ENCODE data around the gene ASXL3. TPM values are rescaled to one million over a fixed set of nuclear protein-coding genes. Genes with fewer than 3 reads are reported as not detected.

Gene ASXL3
- total RNA-seq, 2 donors from 2014 or later, result 0.71 to 1.1 TPM

DNA sequence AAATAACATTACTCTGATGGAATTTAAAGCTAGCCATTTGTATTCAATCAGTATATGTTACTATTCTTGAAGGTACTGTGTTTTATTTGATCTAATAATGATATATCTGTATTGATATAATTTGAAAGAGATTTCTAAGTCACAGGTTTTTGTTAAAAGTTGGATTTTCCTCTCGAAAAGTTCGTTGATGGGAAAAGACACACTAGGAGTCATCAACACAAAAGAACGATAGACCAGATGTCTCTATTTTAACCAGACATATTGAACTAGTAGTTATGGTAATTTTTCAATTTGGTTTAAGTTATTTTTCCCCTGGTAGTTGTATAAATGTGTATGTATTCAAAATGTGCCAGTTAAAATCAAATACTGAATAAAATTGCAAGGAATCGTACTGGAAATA, 2.5 kb downstream of the ASXL3 start:
- Histone ChIP-seq H3K27me3 (ENCODE audit: control insufficient read depth, insufficient read depth, low read length, poor library complexity, severe bottlenecking) (peaks cover 61% of the 10 kb centered on the region), H3K27ac (ENCODE audit: low read depth, low read length) (no peak overlapping the region), H3K9me3 (ENCODE audit: control insufficient read depth, low read length) (no peaks in the 10 kb centered on the region), H3K9ac (ENCODE audit: extremely low read depth, low read length, poor library complexity, severe bottlenecking) (no peak overlapping the region), H3K4me3 (ENCODE audit: low read length) (no peak overlapping the region), H3K4me1 (ENCODE audit: control insufficient read depth, insufficient read depth, low read length) (no peaks in the 10 kb centered on the region), H3K36me3 (ENCODE audit: control insufficient read depth, insufficient read depth, low read length) (no peaks in the 10 kb centered on the region)
- no peaks in the 10 kb centered on the region for H3K36me3 Mint-ChIP-seq (ENCODE audit: low read depth)
- H3K4me1 Mint-ChIP-seq, result peaks cover 12% of the 10 kb centered on the region
- WGBS, 2 experiments (ENCODE audit: insufficient coverage in 1 of 2, insufficient read length in 1 of 2), result 96 to 99% methylated on average over 3 to 4 of the region's 4 CpGs
- H3K27me3 Mint-ChIP-seq (ENCODE audit: insufficient read depth), result peaks cover 49% of the 10 kb centered on the region
- H3K9me3 Mint-ChIP-seq, result no peaks in the 10 kb centered on the region
- TF ChIP-seq, protein P1, sequence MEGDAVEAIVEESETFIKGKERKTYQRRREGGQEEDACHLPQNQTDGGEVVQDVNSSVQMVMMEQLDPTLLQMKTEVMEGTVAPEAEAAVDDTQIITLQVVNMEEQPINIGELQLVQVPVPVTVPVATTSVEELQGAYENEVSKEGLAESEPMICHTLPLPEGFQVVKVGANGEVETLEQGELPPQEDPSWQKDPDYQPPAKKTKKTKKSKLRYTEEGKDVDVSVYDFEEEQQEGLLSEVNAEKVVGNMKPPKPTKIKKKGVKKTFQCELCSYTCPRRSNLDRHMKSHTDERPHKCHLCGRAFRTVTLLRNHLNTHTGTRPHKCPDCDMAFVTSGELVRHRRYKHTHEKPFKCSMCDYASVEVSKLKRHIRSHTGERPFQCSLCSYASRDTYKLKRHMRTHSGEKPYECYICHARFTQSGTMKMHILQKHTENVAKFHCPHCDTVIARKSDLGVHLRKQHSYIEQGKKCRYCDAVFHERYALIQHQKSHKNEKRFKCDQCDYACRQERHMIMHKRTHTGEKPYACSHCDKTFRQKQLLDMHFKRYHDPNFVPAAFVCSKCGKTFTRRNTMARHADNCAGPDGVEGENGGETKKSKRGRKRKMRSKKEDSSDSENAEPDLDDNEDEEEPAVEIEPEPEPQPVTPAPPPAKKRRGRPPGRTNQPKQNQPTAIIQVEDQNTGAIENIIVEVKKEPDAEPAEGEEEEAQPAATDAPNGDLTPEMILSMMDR (conservative IDR thresholded peaks at IDR 0.05), result no peak
- DNase-seq, result no peak
- H3K27ac Mint-ChIP-seq, result no peak overlapping the region
- no peak overlapping the region for H3K4me3 Mint-ChIP-seq

- Histone ChIP-seq H3K4me3 (ENCODE audit: low read length) (no peak overlapping the region), H3K4me1 (ENCODE audit: control insufficient read depth, insufficient read depth, low read length) (no peaks in the 10 kb centered on the region), H3K9me3 (ENCODE audit: control insufficient read depth, low read length) (no peaks in the 10 kb centered on the region), H3K36me3 (ENCODE audit: control insufficient read depth, insufficient read depth, low read length) (no peaks in the 10 kb centered on the region), H3K27me3 (ENCODE audit: control insufficient read depth, insufficient read depth, low read length, poor library complexity, severe bottlenecking) (peaks cover 48% of the 10 kb centered on the region), H3K9ac (ENCODE audit: extremely low read depth, low read length, poor library complexity, severe bottlenecking) (no peak overlapping the region), H3K27ac (ENCODE audit: low read depth, low read length) (peak overlapping the region; percentile 76)
- no peaks in the 10 kb centered on the region for H3K9me3 Mint-ChIP-seq
- peaks cover 12% of the 10 kb centered on the region for H3K4me1 Mint-ChIP-seq
- WGBS, 2 experiments (ENCODE audit: insufficient coverage in 1 of 2, insufficient read length in 1 of 2), result 58% methylated on average over 2 of the region's 2 CpGs; no CpG with 5 or more reads in 1 of the 2 experiments
- TF ChIP-seq, protein P1 (conservative IDR thresholded peaks at IDR 0.05), result no peak
- DNase-seq, result no peak
- H3K27ac Mint-ChIP-seq, result no peak overlapping the region
- H3K36me3 Mint-ChIP-seq (ENCODE audit: low read depth), result no peaks in the 10 kb centered on the region
- no peak overlapping the region for H3K4me3 Mint-ChIP-seq
- H3K27me3 Mint-ChIP-seq (ENCODE audit: insufficient read depth), result peaks cover 38% of the 10 kb centered on the region
These were observed 3.8 kb downstream of the ASXL3 start for GRCh38 chr18:33581856-33582255.

DNA sequence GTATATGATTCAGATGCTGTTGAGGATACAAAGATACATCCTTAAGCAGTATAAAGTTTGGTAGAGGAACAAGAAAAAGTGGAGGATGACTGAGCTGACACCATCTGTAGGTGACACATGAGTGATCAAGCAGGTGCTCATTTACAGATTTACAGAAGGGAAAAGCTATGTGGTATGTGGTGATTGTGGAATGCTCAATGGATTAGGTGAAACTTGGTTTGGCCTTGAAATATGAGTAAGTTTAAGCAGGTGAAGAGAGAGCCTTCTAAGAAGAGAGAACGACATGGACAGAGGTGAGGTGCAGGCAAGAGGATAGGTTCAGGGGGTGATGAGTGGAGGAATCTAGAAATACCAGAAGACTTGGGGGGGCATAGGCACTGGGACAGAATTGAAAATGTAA, 5.9 kb downstream of the ASXL3 start:
- Mint-ChIP-seq H3K27me3 (ENCODE audit: insufficient read depth) (peaks cover 24% of the 10 kb centered on the region), H3K4me3 (no peak overlapping the region), H3K9me3 (no peaks in the 10 kb centered on the region), H3K36me3 (ENCODE audit: low read depth) (no peaks in the 10 kb centered on the region), H3K4me1 (peaks cover 11% of the 10 kb centered on the region), H3K27ac (no peak overlapping the region)
- H3K4me3 ChIP-seq (ENCODE audit: low read length), result no peak overlapping the region
- WGBS, 2 experiments (ENCODE audit: insufficient coverage in 1 of 2, insufficient read length in 1 of 2), result 85 to 94% methylated on average over 1 of the region's 1 CpG
- TF ChIP-seq, protein P1 (conservative IDR thresholded peaks at IDR 0.05), result no peak
- no peak overlapping the region for H3K9ac ChIP-seq (ENCODE audit: extremely low read depth, low read length, poor library complexity, severe bottlenecking)
- peaks cover 14% of the 10 kb centered on the region for H3K9me3 ChIP-seq (ENCODE audit: control insufficient read depth, low read length)
- H3K27ac ChIP-seq (ENCODE audit: low read depth, low read length), result no peak overlapping the region
- H3K36me3 ChIP-seq (ENCODE audit: control insufficient read depth, insufficient read depth, low read length), result no peaks in the 10 kb centered on the region
- H3K4me1 ChIP-seq (ENCODE audit: control insufficient read depth, insufficient read depth, low read length), result no peaks in the 10 kb centered on the region
- peaks cover 33% of the 10 kb centered on the region for H3K27me3 ChIP-seq (ENCODE audit: control insufficient read depth, insufficient read depth, low read length, poor library complexity, severe bottlenecking)
- DNase-seq, result no peak
